H1 (cell line): ENCODE data around the gene ADAD2. TPM values are rescaled to one million over a fixed set of nuclear protein-coding genes. Genes with fewer than 3 reads are reported as not detected.

Experiments
- CTCF ChIA-PET: fragments of 300-600 bp; sonication (Branson Sonifier 250); formaldehyde crosslinking; loops from one replicate; lab custom pipeline; 2021; ENCODE audit not compliant: partially characterized antibody; lab: Charles Lee
- POLR2A ChIA-PET: fragments of 300-600 bp; sonication (Branson Sonifier 250); formaldehyde crosslinking; loops from one replicate; lab custom pipeline; 2021; ENCODE audit warnings: inconsistent platforms; ENCODE audit not compliant: partially characterized antibody; lab: Charles Lee
- DNase-seq, 2 experiments: peaks; one replicate each; pipeline versions ENCODE4 v3.0.0 to v3.0.0-alpha.2; 2010 to 2022; ENCODE audit warnings: low spot score in 2 of 2, low read depth in 1 of 2, mixed read lengths in 1 of 2
- FAIRE-seq: peaks from 2 replicates; lab custom pipeline; 2011; peaks lifted over from hg19 to GRCh38; lab: Jason Lieb, UNC
- H2AFZ ChIP-seq: 2 replicates; pipeline ENCODE4 v1.8.1; 2012; ENCODE audit warnings: low read length, inconsistent platforms
- H2AK5ac ChIP-seq: 2 replicates; pipeline ENCODE4 v1.6.1; 2013; ENCODE audit warnings: low read depth, low read length
- H2BK120ac ChIP-seq: replicated peaks from 2 replicates; pipeline ENCODE3; 2013; ENCODE audit warnings: low read depth, low read length, inconsistent platforms
- H2BK12ac ChIP-seq: 2 replicates; pipeline ENCODE4 v1.6.1; 2013; ENCODE audit warnings: low read depth, low read length
- H2BK15ac ChIP-seq: 2 replicates; pipeline ENCODE4 v1.6.1; 2013; ENCODE audit warnings: low read length
- H2BK20ac ChIP-seq: 2 replicates; pipeline ENCODE4 v1.6.1; 2013; ENCODE audit warnings: low read length
- H2BK5ac ChIP-seq: 2 replicates; pipeline ENCODE4 v1.6.1; 2013; ENCODE audit warnings: low read depth, low read length
- H3K14ac ChIP-seq: 2 replicates; pipeline ENCODE4 v1.6.1; 2013; ENCODE audit warnings: inconsistent platforms; ENCODE audit not compliant: insufficient read length
- H3K18ac ChIP-seq: 2 replicates; pipeline ENCODE4 v1.6.1; 2013; ENCODE audit warnings: low read length; ENCODE audit errors: extremely low read depth
- H3K23ac ChIP-seq: 2 replicates; pipeline ENCODE4 v1.6.1; 2013; ENCODE audit warnings: inconsistent platforms; ENCODE audit not compliant: insufficient read length
- H3K23me2 ChIP-seq: 2 replicates; pipeline ENCODE4 v1.6.1; 2013; ENCODE audit warnings: low read depth, low read length
- H3K27ac ChIP-seq: 2 replicates; pipeline ENCODE4 v1.6.1; 2011; ENCODE audit warnings: low read depth, low read length, inconsistent platforms
- H3K27me3 ChIP-seq, 4 experiments: replicated peaks in 1 of 4; 1 replicate in 1 of 4; 2 replicates in 3 of 4; pipeline versions ENCODE4 v1.6.1 to v1.8.1; 2011 to 2013; ENCODE audit warnings: low read length in 3 of 4, mild to moderate bottlenecking in 3 of 4, inconsistent platforms in 2 of 4, mixed read lengths in 2 of 4, moderate library complexity in 1 of 4; ENCODE audit not compliant: control insufficient read depth in 3 of 4, insufficient read depth in 3 of 4; ENCODE audit errors: extremely low read depth in 1 of 4
- H3K36me3 ChIP-seq, 4 experiments: 2 replicates each; pipeline versions ENCODE4 v1.6.1 to v1.8.1; 2011 to 2013; ENCODE audit warnings: mild to moderate bottlenecking in 4 of 4, low read length in 3 of 4, moderate library complexity in 2 of 4, control low read depth in 1 of 4, inconsistent platforms in 1 of 4; ENCODE audit not compliant: insufficient read depth in 4 of 4, control insufficient read depth in 2 of 4
- H3K4ac ChIP-seq: replicated peaks from 2 replicates; pipeline ENCODE3; 2013; ENCODE audit warnings: low read length, low read depth, mixed read lengths, inconsistent platforms; ENCODE audit not compliant: insufficient read length
- H3K4me1 ChIP-seq, 4 experiments: replicated peaks in 1 of 4; 1 replicate in 1 of 4; 2 replicates in 3 of 4; pipeline versions ENCODE4 v1.6.1 to v1.8.1; 2011 to 2013; ENCODE audit warnings: low read length in 3 of 4, inconsistent platforms in 2 of 4, mixed read lengths in 1 of 4; ENCODE audit not compliant: insufficient read depth in 4 of 4, control insufficient read depth in 3 of 4
- H3K4me2 ChIP-seq, 2 experiments: 2 replicates each; pipeline versions ENCODE4 v1.6.1 to v1.8.1; 2011 to 2013; ENCODE audit warnings: low read depth in 2 of 2, low read length in 2 of 2, control low read depth in 1 of 2, inconsistent platforms in 1 of 2, mild to moderate bottlenecking in 1 of 2; ENCODE audit not compliant: insufficient read depth in 1 of 2
- H3K4me3 ChIP-seq, 4 experiments: fragments of 200-600, 300-600 bp in 1 of 4; sonication (generic), shearing (Covaris generic), sonication (Bioruptor Twin) in 1 of 4; 2 replicates each; pipeline versions ENCODE4 v1.5.1 to v1.8.1; 2011 to 2016; ENCODE audit warnings: low read length in 4 of 4, low read depth in 3 of 4, control low read depth in 2 of 4, inconsistent platforms in 2 of 4, mild to moderate bottlenecking in 2 of 4, mixed read lengths in 1 of 4, moderate library complexity in 1 of 4; ENCODE audit not compliant: insufficient read depth in 2 of 4; ENCODE audit errors: extremely low read depth in 1 of 4
- H3K56ac ChIP-seq: replicated peaks from 2 replicates; pipeline ENCODE3; 2013; ENCODE audit warnings: low read depth, mild to moderate bottlenecking, mixed read lengths, low read length, inconsistent platforms; ENCODE audit not compliant: insufficient read length
- H3K79me1 ChIP-seq: 2 replicates; pipeline ENCODE4 v1.6.1; 2013; ENCODE audit warnings: low read depth, low read length, control low read depth
- H3K79me2 ChIP-seq, 2 experiments: 2 replicates each; pipeline versions ENCODE4 v1.6.1 to v1.8.1; 2012 to 2013; ENCODE audit warnings: low read length in 2 of 2, mild to moderate bottlenecking in 2 of 2, inconsistent platforms in 1 of 2; ENCODE audit not compliant: insufficient read depth in 2 of 2, control insufficient read depth in 1 of 2
- H3K9ac ChIP-seq, 4 experiments: replicated peaks in 1 of 4; 1 replicate in 1 of 4; 2 replicates in 3 of 4; pipeline versions ENCODE4 v1.6.1 to v1.8.1; 2011 to 2013; ENCODE audit warnings: low read depth in 3 of 4, low read length in 3 of 4, control low read depth in 2 of 4, mild to moderate bottlenecking in 2 of 4, moderate library complexity in 2 of 4, inconsistent platforms in 1 of 4; ENCODE audit errors: extremely low read depth in 1 of 4
- H3K9me3 ChIP-seq, 2 experiments: 2 replicates each; pipeline versions ENCODE4 v1.6.1 to v1.8.1; 2012 to 2013; ENCODE audit warnings: mild to moderate bottlenecking in 2 of 2, moderate library complexity in 2 of 2, control low read depth in 1 of 2, inconsistent platforms in 1 of 2, low read depth in 1 of 2, low read length in 1 of 2, mixed read lengths in 1 of 2; ENCODE audit not compliant: insufficient read depth in 2 of 2
- H4K20me1 ChIP-seq, 2 experiments: replicated peaks in 1 of 2; 2 replicates each; pipeline versions ENCODE3 to v1.8.1; 2011 to 2013; ENCODE audit warnings: inconsistent platforms in 2 of 2, low read length in 2 of 2, mild to moderate bottlenecking in 1 of 2; ENCODE audit not compliant: insufficient read depth in 2 of 2, control insufficient read depth in 1 of 2
- H4K5ac ChIP-seq: 2 replicates; pipeline ENCODE4 v1.6.1; 2013; ENCODE audit warnings: low read length, low read depth, mixed read lengths, inconsistent platforms; ENCODE audit not compliant: insufficient read length
- H4K8ac ChIP-seq: 2 replicates; pipeline ENCODE4 v1.8.0; 2013; ENCODE audit warnings: mild to moderate bottlenecking, moderate library complexity, low read length, inconsistent platforms; ENCODE audit not compliant: insufficient read depth; ENCODE audit errors: extremely low read depth
- H4K91ac ChIP-seq: replicated peaks from 2 replicates; pipeline ENCODE3; 2013; ENCODE audit warnings: low read length, mixed read lengths, inconsistent platforms; ENCODE audit not compliant: insufficient read length
- ASH2L ChIP-seq: fragments of 200-600, 300-600 bp; sonication (generic); IDR thresholded peaks from one replicate; pipeline ENCODE4 v1.7.1; 2017; ENCODE audit warnings: low read length
- EGR1 ChIP-seq: IDR thresholded peaks from 2 replicates; pipeline ENCODE4 v1.6.1; 2011; ENCODE audit warnings: low read depth, low read length, borderline replicate concordance
- FOSL1 ChIP-seq: IDR thresholded peaks from 2 replicates; pipeline ENCODE4 v1.6.1; 2011; ENCODE audit warnings: mild to moderate bottlenecking, low read depth, low read length, moderate library complexity; ENCODE audit not compliant: insufficient read depth
- POLR2A ChIP-seq, 2 experiments: IDR thresholded peaks; 1 replicate in 1 of 2; 2 replicates in 1 of 2; pipeline ENCODE4 v1.6.1; 2011; ENCODE audit warnings: low read depth in 2 of 2, low read length in 2 of 2, mild to moderate bottlenecking in 2 of 2; ENCODE audit errors: control extremely low read depth in 1 of 2
- SIX5 ChIP-seq: IDR thresholded peaks from 2 replicates; pipeline ENCODE4 v1.6.1; 2011; ENCODE audit warnings: mild to moderate bottlenecking, low read depth, low read length
- SUZ12 ChIP-seq: fragments of 200-600 bp; sonication (generic); IDR thresholded peaks from 2 replicates; pipeline ENCODE4 v1.6.1; 2012; ENCODE audit warnings: mild to moderate bottlenecking, inconsistent platforms, low read length, moderate library complexity, mixed read lengths
- WGBS, 2 experiments: shearing (Covaris generic) in 1 of 2; methylation state at CpG; one replicate each; pipeline versions ENCODE4 v1.1.6 to v1.1.7; 2013 to 2015; ENCODE audit warnings: low lambda C conversion rate in 2 of 2, mixed read lengths in 2 of 2, inconsistent platforms in 1 of 2, low coverage in 1 of 2, missing lambda C conversion rate in 1 of 2; ENCODE audit not compliant: insufficient replicate concordance in 2 of 2, insufficient coverage in 1 of 2, insufficient read length in 1 of 2; ENCODE audit errors: extremely low coverage in 1 of 2, missing lambda C conversion rate in 1 of 2; 5-methylcytosine and 5-hydroxymethylcytosine counted together
- polyA plus RNA-seq, 7 experiments: library from polyadenylated mRNA; depleted of rRNA in 3 of 7; stranded (reverse) in 5 of 7; unstranded in 2 of 7; fragments of >200 nt in 5 of 7; fragments of 200-250 nt in 2 of 7; gene quantifications; 1 replicate in 5 of 7; 2 replicates in 1 of 7; 4 replicates in 1 of 7; pipeline versions ENCODE4 v1.2.1 to v1.2.3, GENCODE V29; 2011 to 2013; ENCODE audit warnings: missing spikeins in 2 of 7, mixed read lengths in 2 of 7
- total RNA-seq: library from RNA; stranded (reverse); fragmentation: NEBNext Ultra II Directional; extraction: Animal tissue kit (Norgen Biotek cat#: 25700); gene quantifications from 2 replicates; pipeline ENCODE4 v1.2.1, GENCODE V29; 2021

The ADAD2 gene
- total and polyA plus RNA-seq, 2 of the 8 experiments (the other 6 are each of a cell fraction or from before 2014, with no cell fraction given): 1.2 to 1.3 TPM

- no peak overlapping the region for H2BK5ac ChIP-seq
- peaks cover 5 to 55% of the 10 kb centered on the region in 2 experiments; a peak in 3 of 4 replicates for H3K79me2 ChIP-seq
- no peak overlapping the region for H2BK12ac ChIP-seq
- H3K4me3 ChIP-seq: peak overlapping the region in 2 of 4 experiments; percentile 91 to 97; a peak in 2 of 8 replicates
- peaks cover 0 to 7% (median 3%) of the 10 kb centered on the region in 4 experiments; a peak in 2 of 7 replicates for H3K27me3 ChIP-seq
- CTCF ChIA-PET: interaction anchor here (0.5 to 4.9 kb wide), 5 partner anchors 13 to 36 kb away, joined by 3 to 44 read pairs (median 4); partner anchors contain the start of gene MBTPS1
- H3K4me1 ChIP-seq: peaks cover 7 to 20% (median 12%) of the 10 kb centered on the region in 4 experiments
- H2BK120ac ChIP-seq: no peak overlapping the region
- TF ChIP-seq ASH2L (no peak), SIX5 (no peak), SUZ12 (no peak), POLR2A (IDR thresholded peaks at IDR 0.05; ENCODE audit: control extremely low read depth in 1 of 2, low read depth in 2 of 2, low read length in 2 of 2) (no peak), FOSL1 (no peak), EGR1 (no peak)
- TF ChIP-seq, all 59 proteins: peak for 0
- Histone ChIP-seq H4K20me1 (peaks cover 3 to 6% of the 10 kb centered on the region in 2 experiments), H2AK5ac (no peak overlapping the region), H2BK20ac (no peak overlapping the region), H3K23me2 (peaks cover 8% of the 10 kb centered on the region; the same call in 1 of the 2 replicates), H3K4me2 (peak overlapping the region; percentile 89 to 97; a peak in 3 of 4 replicates), H3K23ac (no peak overlapping the region), H3K14ac (no peak overlapping the region), H4K91ac (no peak overlapping the region), H3K4ac (no peak overlapping the region), H4K5ac (no peak overlapping the region), H3K79me1 (peaks cover 8% of the 10 kb centered on the region), H3K9ac (no peak overlapping the region), H2BK15ac (no peak overlapping the region), H4K8ac (no peak overlapping the region), H3K27ac (no peak overlapping the region), H3K56ac (no peak overlapping the region), H3K9me3 (no peaks in the 10 kb centered on the region), H3K18ac (no peak overlapping the region), H2AFZ (no peak overlapping the region), H3K36me3 (peaks cover 0 to 3% (median 0%) of the 10 kb centered on the region in 4 experiments; a peak in 1 of 8 replicates)
- DNase-seq (no peak), FAIRE-seq (no peak)
- 86% methylated on average over 1 of the region's 1 CpG; no CpG with 5 or more reads in 1 of the 2 experiments for WGBS, 2 experiments
- POLR2A ChIA-PET: no interaction called here
Measured at GRCh38 chr16:84143081-84143480, 47.9 kb upstream of the ADAD2 start.
